Spleen (tissue), 11 donors: Measurements from ENCODE around the gene CCDC88B. TPM values are rescaled to one million over a fixed set of nuclear protein-coding genes. Genes with fewer than 3 reads are reported as not detected.

ENCODE experiments used
- DNase-seq: peaks from one replicate; pipeline ENCODE4 v3.0.0-alpha.2; 2020
- H3K27ac ChIP-seq, 8 donors: fragments of 200-600 bp; sonication (generic) in 7 of 8; 1 replicate in 4 of 8; 2 replicates in 4 of 8; pipeline versions ENCODE4 v1.5.0 to v1.8.0; 2016 to 2021; ENCODE audit warnings: inconsistent platforms in 4 of 8, mild to moderate bottlenecking in 4 of 8, moderate library complexity in 1 of 8
- H3K27me3 ChIP-seq, 7 donors: fragments of 200-600 bp; sonication (generic) in 6 of 7; replicated peaks in 1 of 7; 1 replicate in 4 of 7; 2 replicates in 3 of 7; pipeline versions ENCODE4 v1.5.0 to v1.8.0; 2016 to 2021; ENCODE audit warnings: inconsistent platforms in 3 of 7, mild to moderate bottlenecking in 1 of 7
- H3K36me3 ChIP-seq, 6 donors: fragments of 200-600 bp; sonication (generic) in 5 of 6; 1 replicate in 4 of 6; 2 replicates in 2 of 6; pipeline versions ENCODE4 v1.5.0 to v1.8.0; 2016 to 2021; ENCODE audit warnings: inconsistent platforms in 2 of 6
- H3K4me1 ChIP-seq, 6 donors: fragments of 200-600 bp; sonication (generic) in 5 of 6; 1 replicate in 3 of 6; 2 replicates in 3 of 6; pipeline versions ENCODE4 v1.5.0 to v1.8.0; 2016 to 2021; ENCODE audit warnings: inconsistent platforms in 3 of 6
- H3K4me3 ChIP-seq, 8 donors: fragments of 200-600 bp; sonication (generic) in 7 of 8; 1 replicate in 4 of 8; 2 replicates in 4 of 8; pipeline versions ENCODE4 v1.5.0 to v1.8.0; 2016 to 2021; ENCODE audit warnings: inconsistent platforms in 4 of 8, mild to moderate bottlenecking in 4 of 8, moderate library complexity in 2 of 8
- H3K9me3 ChIP-seq, 8 donors: fragments of 200-600 bp; sonication (generic) in 7 of 8; 1 replicate in 4 of 8; 2 replicates in 4 of 8; pipeline versions ENCODE4 v1.5.0 to v1.8.0; 2016 to 2021; ENCODE audit warnings: inconsistent platforms in 4 of 8
- CTCF ChIP-seq, 11 experiments: fragments of 200-600 bp in 7 of 11; fragments of 450-650 bp in 4 of 11; sonication (generic) in 4 of 11; IDR thresholded peaks in 8 of 11; conservative IDR thresholded peaks in 3 of 11; 1 replicate in 7 of 11; 2 replicates in 4 of 11; pipeline versions ENCODE4 v1.4.0 to v1.8.0; 2016 to 2021; ENCODE audit warnings: antibody characterized with exemption in 11 of 11, inconsistent platforms in 4 of 11, mild to moderate bottlenecking in 1 of 11
- POLR2A ChIP-seq, 3 donors: fragments of 450-650 bp; IDR thresholded peaks; one replicate each; pipeline ENCODE4 v1.5.1; 2017; ENCODE audit warnings: antibody characterized with exemption in 3 of 3, mild to moderate bottlenecking in 1 of 3
- POLR2AphosphoS5 ChIP-seq, 3 donors: sonication (generic); formaldehyde crosslinking; IDR thresholded peaks; one replicate each; pipeline ENCODE4 v1.5.1; 2017; ENCODE audit warnings: antibody characterized with exemption in 3 of 3
- WGBS, 5 donors: extraction: QIAGEN DNeasy Blood & Tissue Kit in 3 of 5; methylation state at CpG; one replicate each; pipeline versions ENCODE4 v1.1.5 to v1.1.7; 2013 to 2018; 5-methylcytosine and 5-hydroxymethylcytosine counted together
- intact Hi-C: fragments of 100-400 bp; cut with DNase I; formaldehyde crosslinking; loops from one replicate; pipeline ENCODE4 v1.15.0; 2023; ENCODE audit warnings: low total_unique reads
- polyA plus RNA-seq, 3 donors: library from polyadenylated mRNA; stranded (reverse); fragments of 200-250 nt; gene quantifications; one replicate each; pipeline ENCODE4 v1.2.1, GENCODE V29; 2013
- total RNA-seq, 7 donors: library from RNA; depleted of rRNA in 3 of 7; stranded (reverse); fragments of >200 nt in 3 of 7; fragmentation: NEBNext Ultra II Directional in 4 of 7; extraction: Animal tissue kit (Norgen Biotek cat#: 25700) in 4 of 7; gene quantifications; one replicate each; pipeline versions ENCODE4 v1.1.0 to v1.2.1, GENCODE V29; 2016 to 2021
- donor health status: healthy with polysubstance abuse.
- donor health status: DM: no; HTN: no; CAD: no; lungs with moderate emphysema.
- donor health status: DM: no; HTN: no; CAD: no.
- donor health status: Bipolar disorder and iron deficiency.
- donor health status: healthy.
- donor health status: DM: no; HTN: no; CAD: no.
- donor health status: DM: yes; HTN: yes; CAD: no.

The CCDC88B gene
- total and polyA plus RNA-seq, 10 donors = 64.3 to 638 (median 106) TPM

GRCh38 chr11:64305075-64305690 lies 34.8 kb upstream of the CCDC88B start, which contains the start of gene ESRRA:
ESRRA (plus strand) TSS chr11:64305524; CDS start chr11:64307180, 1,656 bp downstream.
- TF ChIP-seq CTCF (IDR thresholded peaks at IDR 0.05 in 8 of 11, conservative IDR thresholded peaks at IDR 0.05 in 3 of 11) = no peak
- peak in 1 of 3 donors; percentile 69 for TF ChIP-seq POLR2A (IDR thresholded peaks at IDR 0.05)
- peak; percentile 90 for TF ChIP-seq POLR2AphosphoS5 (IDR thresholded peaks at IDR 0.05)
- intact Hi-C loops = no loop called here
- peak within 1 kb of the TSS; percentile 70 to 91 (median 80) for H3K4me3 ChIP-seq
- peak; percentile 100 for DNase-seq
- peaks cover 30 to 70% (median 35%) of the 10 kb centered on the region in 6 donors for H3K4me1 ChIP-seq
- H3K27ac ChIP-seq = peak within 1 kb of the TSS; percentile 81 to 98 (median 94)
- H3K36me3 ChIP-seq = peaks cover 0 to 32% (median 0%) of the 10 kb centered on the region in 6 donors
- WGBS, 5 donors = 1% methylated on average over 27 to 81 of the region's 81 CpGs
- peaks cover 0 to 24% (median 12%) of the 10 kb centered on the region in 7 donors for H3K27me3 ChIP-seq
- H3K9me3 ChIP-seq = no peaks in the 10 kb centered on the region

GRCh38 chr11:64305691-64306562 lies 34.1 kb upstream of the CCDC88B start:
- Histone ChIP-seq H3K36me3 (peaks cover 0 to 39% (median 0%) of the 10 kb centered on the region in 6 donors), H3K27me3 (peaks cover 0 to 17% (median 4%) of the 10 kb centered on the region in 7 donors), H3K27ac (peak overlapping the region; percentile 81 to 98 (median 94)), H3K4me1 (peaks cover 23 to 67% (median 27%) of the 10 kb centered on the region in 6 donors), H3K9me3 (no peaks in the 10 kb centered on the region), H3K4me3 (peak overlapping the region; percentile 70 to 91 (median 80))
- peak; percentile 95 for DNase-seq
- intact Hi-C loops = no loop called here
- WGBS, 5 donors = 0 to 1% (median 1%) methylated on average over 5 to 71 of the region's 71 CpGs
- TF ChIP-seq POLR2A (IDR thresholded peaks at IDR 0.05) (no peak), POLR2AphosphoS5 (IDR thresholded peaks at IDR 0.05) (peak; percentile 56 to 70 (median 62)), CTCF (IDR thresholded peaks at IDR 0.05 in 8 of 11, conservative IDR thresholded peaks at IDR 0.05 in 3 of 11) (peak in 7 of 11 experiments; percentile 12 to 60 (median 48))

- Histone ChIP-seq H3K4me1 (peaks cover 17 to 63% (median 24%) of the 10 kb centered on the region in 6 donors), H3K36me3 (peaks cover 0 to 45% (median 0%) of the 10 kb centered on the region in 6 donors), H3K9me3 (no peaks in the 10 kb centered on the region), H3K4me3 (peak overlapping the region; percentile 70 to 91 (median 80)), H3K27me3 (peaks cover 0 to 11% (median 4%) of the 10 kb centered on the region in 7 donors), H3K27ac (peak overlapping the region; percentile 81 to 98 (median 94))
- intact Hi-C loops = no loop called here
- DNase-seq = no peak
- WGBS, 5 donors = 9 to 26% (median 23%) methylated on average over 7 to 9 of the region's 9 CpGs
- TF ChIP-seq POLR2AphosphoS5 (IDR thresholded peaks at IDR 0.05) = no peak
- no peak for TF ChIP-seq CTCF (IDR thresholded peaks at IDR 0.05 in 8 of 11, conservative IDR thresholded peaks at IDR 0.05 in 3 of 11)
- TF ChIP-seq POLR2A (IDR thresholded peaks at IDR 0.05) = no peak
These were observed 33.5 kb upstream of the CCDC88B start for GRCh38 chr11:64306563-64306875.
